HG03045 (cell line): ENCODE results near the gene NEK6.

Experiments used
- ATAC-seq: cut with Tn5 transposase; IDR thresholded peaks from one replicate; pipeline ENCODE4 v1.9.1; 2021; ENCODE audit warnings: mild to moderate bottlenecking, moderate library complexity; ENCODE audit not compliant: unreplicated experiment

NEK6 gene

GRCh38 chr9:124293718-124294506, 36.2 kb downstream of the NEK6 start:
- no peak for ATAC-seq

- ATAC-seq: no peak
Measured at GRCh38 chr9:124295159-124295794, 37.5 kb downstream of the NEK6 start.

GRCh38 chr9:124296094-124296493, 38.3 kb downstream of the NEK6 start:
- ATAC-seq: no peak

GRCh38 chr9:124296796-124297550, 39.2 kb downstream of the NEK6 start:
- no peak for ATAC-seq

- ATAC-seq: no peak
Measured at GRCh38 chr9:124297551-124297901, 39.8 kb downstream of the NEK6 start.

GRCh38 chr9:124297915-124298645, 40.3 kb downstream of the NEK6 start:
- ATAC-seq: no peak

GRCh38 chr9:124298646-124299235, 41.0 kb downstream of the NEK6 start:
- no peak for ATAC-seq

GRCh38 chr9:124299515-124300090, 41.9 kb downstream of the NEK6 start:
- no peak for ATAC-seq

GRCh38 chr9:124300312-124300711, 42.6 kb downstream of the NEK6 start:
- no peak for ATAC-seq

GRCh38 chr9:124302921-124303320, 45.2 kb downstream of the NEK6 start:
- no peak for ATAC-seq

GRCh38 chr9:124303762-124304161, 46.0 kb downstream of the NEK6 start:
- no peak for ATAC-seq

- no peak for ATAC-seq
Measured at GRCh38 chr9:124304285-124304684, 46.5 kb downstream of the NEK6 start.

GRCh38 chr9:124306098-124306735, 48.5 kb downstream of the NEK6 start:
- no peak for ATAC-seq

GRCh38 chr9:124307379-124308030, 49.8 kb downstream of the NEK6 start:
- ATAC-seq: no peak

- no peak for ATAC-seq
Measured at GRCh38 chr9:124308606-124309491, 51.1 kb downstream of the NEK6 start.

GRCh38 chr9:124309667-124310084, 51.9 kb downstream of the NEK6 start:
- ATAC-seq: no peak

GRCh38 chr9:124311283-124311682, 53.5 kb downstream of the NEK6 start:
- ATAC-seq: no peak
